ENCODE results near the gene TTC7B.

TTC7B gene

GRCh38 chr14:90540437-90540836, 275.8 kb downstream of the TTC7B start:
- no peak for DNase-seq (ENCODE audit: low read depth)
- in situ Hi-C loops (cut with HindIII; ENCODE audit: low sequenced_read_pairs): no loop called here
- H3K4me3 ChIP-seq (ENCODE audit: low read depth, low read length): no peak overlapping the region
- TF ChIP-seq, protein P1, sequence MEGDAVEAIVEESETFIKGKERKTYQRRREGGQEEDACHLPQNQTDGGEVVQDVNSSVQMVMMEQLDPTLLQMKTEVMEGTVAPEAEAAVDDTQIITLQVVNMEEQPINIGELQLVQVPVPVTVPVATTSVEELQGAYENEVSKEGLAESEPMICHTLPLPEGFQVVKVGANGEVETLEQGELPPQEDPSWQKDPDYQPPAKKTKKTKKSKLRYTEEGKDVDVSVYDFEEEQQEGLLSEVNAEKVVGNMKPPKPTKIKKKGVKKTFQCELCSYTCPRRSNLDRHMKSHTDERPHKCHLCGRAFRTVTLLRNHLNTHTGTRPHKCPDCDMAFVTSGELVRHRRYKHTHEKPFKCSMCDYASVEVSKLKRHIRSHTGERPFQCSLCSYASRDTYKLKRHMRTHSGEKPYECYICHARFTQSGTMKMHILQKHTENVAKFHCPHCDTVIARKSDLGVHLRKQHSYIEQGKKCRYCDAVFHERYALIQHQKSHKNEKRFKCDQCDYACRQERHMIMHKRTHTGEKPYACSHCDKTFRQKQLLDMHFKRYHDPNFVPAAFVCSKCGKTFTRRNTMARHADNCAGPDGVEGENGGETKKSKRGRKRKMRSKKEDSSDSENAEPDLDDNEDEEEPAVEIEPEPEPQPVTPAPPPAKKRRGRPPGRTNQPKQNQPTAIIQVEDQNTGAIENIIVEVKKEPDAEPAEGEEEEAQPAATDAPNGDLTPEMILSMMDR (IDR thresholded peaks at IDR 0.05; ENCODE audit: low read depth, low read length, missing control alignments): no peak

GRCh38 chr14:90539996-90540395, 276.2 kb downstream of the TTC7B start:
- H3K4me3 ChIP-seq (ENCODE audit: low read depth, low read length): no peak overlapping the region
- no peak for DNase-seq (ENCODE audit: low read depth)
- in situ Hi-C loops (cut with HindIII; ENCODE audit: low sequenced_read_pairs): no loop called here
- TF ChIP-seq, protein P1 (IDR thresholded peaks at IDR 0.05; ENCODE audit: low read depth, low read length, missing control alignments): no peak

DNA sequence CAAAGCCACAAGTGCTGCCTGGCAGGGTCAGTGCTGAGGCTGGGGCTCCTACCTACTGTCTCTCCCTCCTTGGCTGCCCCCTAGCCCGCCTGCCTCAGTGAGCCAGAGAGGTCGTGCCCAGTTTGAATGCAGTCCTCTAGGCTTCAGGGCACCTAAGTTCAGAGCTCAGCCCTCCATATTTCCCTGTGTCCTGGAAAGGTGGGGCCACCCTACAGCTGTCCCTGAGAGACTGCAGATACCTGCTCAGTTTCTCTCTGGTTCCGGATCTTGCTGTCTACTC, 276.8 kb downstream of the TTC7B start:
- no peak overlapping the region for H3K4me3 ChIP-seq (ENCODE audit: low read depth, low read length)
- DNase-seq (ENCODE audit: low read depth): no peak
- in situ Hi-C loops (cut with HindIII; ENCODE audit: low sequenced_read_pairs): no loop called here
- TF ChIP-seq, protein P1 (IDR thresholded peaks at IDR 0.05; ENCODE audit: low read depth, low read length, missing control alignments): no peak

DNA sequence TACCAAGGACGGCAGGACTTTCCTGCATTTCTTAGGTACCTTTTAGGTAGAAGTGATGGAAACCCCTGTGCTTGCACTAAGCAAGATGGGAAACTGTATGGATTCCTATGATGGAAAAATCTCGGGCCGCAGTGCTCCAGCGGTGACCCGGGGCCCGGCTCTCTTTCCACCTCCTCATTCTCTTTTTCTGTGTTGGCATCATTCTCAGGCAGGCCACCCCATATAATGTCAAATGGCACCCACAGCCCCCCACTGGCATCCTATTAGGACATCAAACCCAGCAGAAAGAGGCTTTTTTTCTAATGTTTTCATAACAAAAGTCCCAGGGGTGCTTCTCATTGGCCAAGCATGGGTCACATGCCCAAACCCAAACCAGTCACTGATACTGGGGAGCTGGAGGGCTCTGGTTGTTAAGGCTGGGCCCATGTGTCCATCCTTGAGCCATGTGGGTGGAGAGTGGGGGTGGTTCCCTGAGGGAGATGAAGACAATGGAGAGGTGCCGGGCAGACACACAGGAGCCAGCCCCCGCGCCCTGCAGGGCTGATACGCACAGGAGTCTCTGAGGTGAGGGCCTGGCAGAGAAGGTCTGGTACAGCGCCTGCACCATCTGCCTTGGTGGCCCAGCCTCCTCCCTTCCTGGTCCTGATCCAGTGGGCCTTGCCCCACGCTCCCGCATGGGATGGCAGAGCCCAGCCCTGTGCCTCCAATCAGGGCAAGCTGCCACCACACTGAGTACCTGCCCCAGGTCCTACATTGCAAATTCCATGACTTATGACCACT, 277.3 kb downstream of the TTC7B start:
- TF ChIP-seq, protein P1 (IDR thresholded peaks at IDR 0.05; ENCODE audit: low read depth, low read length, missing control alignments): no peak
- H3K4me3 ChIP-seq (ENCODE audit: low read depth, low read length): no peak overlapping the region
- no peak for DNase-seq (ENCODE audit: low read depth)
- in situ Hi-C loops (cut with HindIII; ENCODE audit: low sequenced_read_pairs): no loop called here

GRCh38 chr14:90538095-90538494, 278.1 kb downstream of the TTC7B start:
- H3K4me3 ChIP-seq (ENCODE audit: low read depth, low read length): no peak overlapping the region
- in situ Hi-C loops (cut with HindIII; ENCODE audit: low sequenced_read_pairs): no loop called here
- DNase-seq (ENCODE audit: low read depth): no peak
- TF ChIP-seq, protein P1 (IDR thresholded peaks at IDR 0.05; ENCODE audit: low read depth, low read length, missing control alignments): no peak

- TF ChIP-seq, protein P1 (IDR thresholded peaks at IDR 0.05; ENCODE audit: low read depth, low read length, missing control alignments): no peak
- DNase-seq (ENCODE audit: low read depth): no peak
- H3K4me3 ChIP-seq (ENCODE audit: low read depth, low read length): no peak overlapping the region
- in situ Hi-C loops (cut with HindIII; ENCODE audit: low sequenced_read_pairs): no loop called here
Observed at GRCh38 chr14:90536511-90537191, 279.6 kb downstream of the TTC7B start.
